ENCODE results near the gene PAX7. TPM values are rescaled to one million over a fixed set of nuclear protein-coding genes. Genes with fewer than 3 reads are reported as not detected.

The PAX7 gene
- total RNA-seq, 1 donor from 2014 or later = not detected

DNA sequence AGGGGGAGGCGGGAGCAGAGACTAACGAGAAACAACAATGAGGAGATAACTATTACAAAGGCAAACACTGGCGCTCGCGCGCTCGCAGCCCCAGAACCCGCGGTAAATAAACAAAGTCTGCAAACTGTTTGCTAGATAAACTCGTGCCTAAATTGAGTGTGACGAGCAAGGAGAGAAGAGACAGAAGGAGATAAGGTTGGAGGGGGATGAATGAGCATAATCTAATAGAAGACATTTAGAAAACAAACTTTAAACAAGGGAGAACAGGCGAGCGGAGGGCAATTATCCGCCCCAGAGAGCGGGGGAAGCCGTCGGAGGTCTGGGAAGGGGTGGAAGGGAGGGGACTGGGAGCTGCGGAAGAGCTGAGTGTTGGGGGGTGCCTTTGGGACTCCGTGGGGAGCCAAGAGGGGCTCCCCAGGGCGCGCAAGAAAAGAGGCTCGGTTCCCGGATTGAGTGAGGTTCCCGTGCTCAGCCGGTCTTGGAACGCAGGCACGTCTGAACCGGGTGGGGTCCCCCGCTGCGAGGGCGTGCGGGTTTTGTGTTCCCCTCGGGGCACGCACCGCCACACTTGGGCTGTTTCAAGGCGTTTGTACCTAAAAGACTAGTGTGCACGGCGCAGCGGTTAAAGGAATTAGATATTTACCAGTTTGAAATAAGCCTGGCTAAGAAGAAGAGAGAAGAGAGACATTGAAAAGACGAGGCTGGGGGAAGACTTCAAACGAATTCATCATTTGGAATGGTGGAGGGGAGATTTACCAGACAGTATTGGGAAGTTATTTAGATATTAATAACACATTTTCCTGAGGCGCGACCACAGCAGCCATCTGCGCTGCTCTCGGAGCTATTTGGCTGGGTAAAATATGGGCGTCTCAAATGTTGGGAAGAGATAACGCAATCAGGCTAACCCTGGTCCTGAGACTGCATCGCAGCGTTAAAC is 10.6 kb downstream of the PAX7 start:
- no peak for ATAC-seq
- H3K27me3 ChIP-seq = peaks cover 100% of the 10 kb centered on the region
- intact Hi-C loops (cut with DNase I) = no loop called here

DNA sequence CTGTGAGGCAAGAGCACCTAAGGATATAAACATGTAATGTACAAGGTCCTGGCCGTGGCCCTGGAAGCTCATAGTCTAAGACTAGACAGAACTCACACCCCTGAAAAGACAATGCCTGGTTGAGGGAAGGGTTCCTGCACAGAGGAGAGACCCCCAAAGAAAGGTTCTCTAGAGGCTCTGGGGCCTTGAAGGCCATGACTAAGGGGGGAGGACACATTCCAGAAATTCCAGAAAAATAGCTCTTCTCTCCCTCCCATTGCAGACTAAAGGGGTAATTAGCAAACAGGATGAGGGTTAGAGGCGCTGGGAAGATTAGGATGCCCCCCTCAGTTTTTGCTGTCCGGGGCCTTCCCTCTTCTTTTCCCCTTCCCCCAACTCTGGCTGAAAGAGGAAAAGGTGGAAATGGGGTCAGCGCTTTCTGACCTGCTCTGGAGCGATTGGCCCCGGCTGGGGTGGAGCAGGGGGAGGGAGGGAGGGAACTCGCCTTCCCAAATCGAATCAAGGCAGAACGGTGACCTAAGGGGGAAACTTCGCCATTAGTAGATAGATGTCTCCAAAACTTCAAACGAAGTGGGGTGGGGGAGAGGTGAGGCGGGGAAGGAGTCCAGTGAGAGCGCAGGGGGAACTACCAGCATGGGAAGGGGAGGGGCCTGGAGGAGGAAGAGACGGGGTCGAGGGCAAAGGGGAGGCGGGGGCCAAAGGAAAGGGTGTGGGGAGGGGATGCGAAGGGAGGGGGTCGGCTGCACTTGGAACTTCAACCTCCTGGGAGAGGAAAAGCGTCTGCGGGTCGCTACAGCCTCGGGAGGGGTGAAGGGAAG is 11.8 kb downstream of the PAX7 start:
- TF ChIP-seq, protein P1, sequence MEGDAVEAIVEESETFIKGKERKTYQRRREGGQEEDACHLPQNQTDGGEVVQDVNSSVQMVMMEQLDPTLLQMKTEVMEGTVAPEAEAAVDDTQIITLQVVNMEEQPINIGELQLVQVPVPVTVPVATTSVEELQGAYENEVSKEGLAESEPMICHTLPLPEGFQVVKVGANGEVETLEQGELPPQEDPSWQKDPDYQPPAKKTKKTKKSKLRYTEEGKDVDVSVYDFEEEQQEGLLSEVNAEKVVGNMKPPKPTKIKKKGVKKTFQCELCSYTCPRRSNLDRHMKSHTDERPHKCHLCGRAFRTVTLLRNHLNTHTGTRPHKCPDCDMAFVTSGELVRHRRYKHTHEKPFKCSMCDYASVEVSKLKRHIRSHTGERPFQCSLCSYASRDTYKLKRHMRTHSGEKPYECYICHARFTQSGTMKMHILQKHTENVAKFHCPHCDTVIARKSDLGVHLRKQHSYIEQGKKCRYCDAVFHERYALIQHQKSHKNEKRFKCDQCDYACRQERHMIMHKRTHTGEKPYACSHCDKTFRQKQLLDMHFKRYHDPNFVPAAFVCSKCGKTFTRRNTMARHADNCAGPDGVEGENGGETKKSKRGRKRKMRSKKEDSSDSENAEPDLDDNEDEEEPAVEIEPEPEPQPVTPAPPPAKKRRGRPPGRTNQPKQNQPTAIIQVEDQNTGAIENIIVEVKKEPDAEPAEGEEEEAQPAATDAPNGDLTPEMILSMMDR (IDR thresholded peaks at IDR 0.05) = no peak
- Histone ChIP-seq H3K4me3 (no peak overlapping the region), H3K36me3 (no peaks in the 10 kb centered on the region), H3K9me3 (no peaks in the 10 kb centered on the region), H3K27me3 (peaks cover 93% of the 10 kb centered on the region), H3K4me1 (peaks cover 3% of the 10 kb centered on the region), H3K27ac (no peak overlapping the region)
- intact Hi-C loops (cut with DNase I) = no loop called here
- no peak for DNase-seq
- no peak for ATAC-seq

More for the DNA sequence above, 10.6 kb downstream of the PAX7 start:
- Histone ChIP-seq H3K27ac (no peak overlapping the region), H3K4me1 (no peaks in the 10 kb centered on the region), H3K36me3 (no peaks in the 10 kb centered on the region), H3K4me3 (no peak overlapping the region), H3K9me3 (no peaks in the 10 kb centered on the region)
- TF ChIP-seq, protein P1 (IDR thresholded peaks at IDR 0.05) = no peak
- no peak for DNase-seq

DNA sequence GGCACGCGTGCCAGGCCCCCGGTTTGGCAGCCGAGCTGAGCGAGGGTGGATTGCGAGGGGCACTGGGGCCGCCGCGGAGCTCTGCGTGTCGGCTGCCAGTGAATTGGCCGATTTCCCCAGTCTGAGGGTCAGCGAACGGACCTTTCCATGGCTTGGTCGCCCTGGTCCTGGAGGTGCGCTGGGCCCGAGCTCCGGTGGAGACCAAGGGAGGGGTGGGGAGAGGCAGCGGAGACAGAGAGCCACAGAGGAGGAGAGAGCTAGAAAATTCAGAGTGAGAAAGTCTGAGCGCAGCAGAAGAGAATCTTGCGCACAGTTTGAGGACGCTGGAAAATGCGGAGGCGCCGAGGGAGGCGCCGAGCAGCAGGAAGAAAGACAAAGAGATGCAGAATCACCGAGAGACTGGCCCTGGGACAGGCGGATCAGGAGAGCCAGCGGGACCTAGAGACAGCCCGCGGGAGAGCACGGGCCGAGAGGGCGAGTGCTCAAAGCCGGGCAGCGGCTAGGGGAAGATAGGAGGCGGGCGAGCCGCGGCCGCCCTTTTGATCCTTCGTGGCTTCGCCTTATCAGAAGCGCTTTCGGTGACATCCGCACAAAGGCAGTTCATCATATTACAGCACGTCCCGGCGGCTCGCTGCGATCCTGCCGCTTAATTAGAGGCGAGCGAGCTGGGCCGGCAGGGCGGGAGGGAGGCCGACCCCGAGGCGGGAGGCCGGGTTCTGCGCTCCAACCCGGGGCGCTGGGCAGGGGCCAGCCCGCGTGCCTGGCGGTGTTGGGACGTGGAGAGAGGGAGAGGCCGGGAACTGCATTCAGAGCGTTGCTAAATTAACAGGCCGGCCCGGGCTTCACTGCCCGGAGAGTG is 12.7 kb downstream of the PAX7 start:
- Histone ChIP-seq H3K9me3 (no peaks in the 10 kb centered on the region), H3K4me1 (peaks cover 3% of the 10 kb centered on the region), H3K36me3 (no peaks in the 10 kb centered on the region), H3K27me3 (peaks cover 93% of the 10 kb centered on the region), H3K27ac (no peak overlapping the region), H3K4me3 (no peak overlapping the region)
- intact Hi-C loops (cut with DNase I) = no loop called here
- ATAC-seq = no peak
- DNase-seq = no peak
- TF ChIP-seq, protein P1 (IDR thresholded peaks at IDR 0.05) = no peak

DNA sequence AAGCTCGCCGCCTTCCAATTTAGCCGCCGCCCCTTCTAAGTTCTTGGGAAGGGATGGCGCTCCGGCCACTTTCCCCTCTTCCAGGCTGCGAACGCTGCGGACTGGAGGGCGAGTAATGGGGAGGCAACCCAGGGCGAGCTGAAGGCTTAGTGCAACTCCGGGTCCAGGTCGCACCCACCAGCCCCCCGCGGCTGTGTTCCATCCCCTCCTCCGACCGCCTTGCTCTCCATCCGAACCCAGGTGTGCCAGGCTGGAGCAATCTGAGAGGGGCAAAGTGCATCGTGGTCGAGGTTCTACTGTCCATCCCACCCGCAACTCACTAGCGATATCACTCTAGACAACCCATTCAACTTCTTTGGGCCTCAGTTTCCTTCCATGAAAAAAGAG is 13.4 kb downstream of the PAX7 start:
- no peak overlapping the region for H3K4me3 ChIP-seq
- ATAC-seq = no peak
- peaks cover 93% of the 10 kb centered on the region for H3K27me3 ChIP-seq
- H3K9me3 ChIP-seq = no peaks in the 10 kb centered on the region
- intact Hi-C loops (cut with DNase I) = no loop called here
- TF ChIP-seq, protein P1 (IDR thresholded peaks at IDR 0.05) = no peak
- no peak overlapping the region for H3K27ac ChIP-seq
- H3K4me1 ChIP-seq = peaks cover 3% of the 10 kb centered on the region
- DNase-seq = no peak
- no peaks in the 10 kb centered on the region for H3K36me3 ChIP-seq

DNA sequence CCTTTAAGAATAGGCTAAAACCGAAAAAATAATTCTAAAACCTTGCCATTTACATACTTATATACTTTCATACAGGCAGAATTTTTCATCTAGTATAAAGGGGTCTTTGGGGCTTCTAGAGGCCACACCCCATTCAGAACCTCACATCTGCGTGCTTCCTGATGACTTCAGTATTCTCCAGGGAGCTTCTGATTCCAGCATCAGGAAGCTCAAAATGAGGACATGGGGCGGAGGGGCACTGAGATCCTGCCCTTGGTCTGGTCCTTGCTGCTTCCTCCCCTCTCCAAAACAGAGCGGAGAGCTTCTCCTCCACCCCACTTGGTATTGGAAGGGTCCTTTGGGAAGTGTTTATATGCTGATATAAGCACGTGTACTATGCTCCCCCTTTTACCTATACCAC is 13.8 kb downstream of the PAX7 start:
- Histone ChIP-seq H3K9me3 (no peaks in the 10 kb centered on the region), H3K27ac (no peak overlapping the region), H3K27me3 (peaks cover 93% of the 10 kb centered on the region), H3K4me1 (peaks cover 3% of the 10 kb centered on the region), H3K4me3 (no peak overlapping the region), H3K36me3 (no peaks in the 10 kb centered on the region)
- no peak for DNase-seq
- TF ChIP-seq, protein P1 (IDR thresholded peaks at IDR 0.05) = no peak
- no peak for ATAC-seq
- intact Hi-C loops (cut with DNase I) = no loop called here
